Body of pancreas (tissue), 4 donors: ENCODE data around the gene MGAT5.

Experiments
- CTCF ChIP-seq, 7 experiments: fragments of 450-650 bp in 4 of 7; fragments of 200-600 bp in 3 of 7; sonication (generic) in 3 of 7; IDR thresholded peaks; one replicate each; pipeline ENCODE4 v1.5.1; 2016 to 2019; ENCODE audit warnings: antibody characterized with exemption in 7 of 7
- POLR2A ChIP-seq, 3 donors: fragments of 450-650 bp; IDR thresholded peaks; one replicate each; pipeline ENCODE4 v1.6.1; 2016; ENCODE audit warnings: antibody characterized with exemption in 3 of 3, mild to moderate bottlenecking in 2 of 3

DNA sequence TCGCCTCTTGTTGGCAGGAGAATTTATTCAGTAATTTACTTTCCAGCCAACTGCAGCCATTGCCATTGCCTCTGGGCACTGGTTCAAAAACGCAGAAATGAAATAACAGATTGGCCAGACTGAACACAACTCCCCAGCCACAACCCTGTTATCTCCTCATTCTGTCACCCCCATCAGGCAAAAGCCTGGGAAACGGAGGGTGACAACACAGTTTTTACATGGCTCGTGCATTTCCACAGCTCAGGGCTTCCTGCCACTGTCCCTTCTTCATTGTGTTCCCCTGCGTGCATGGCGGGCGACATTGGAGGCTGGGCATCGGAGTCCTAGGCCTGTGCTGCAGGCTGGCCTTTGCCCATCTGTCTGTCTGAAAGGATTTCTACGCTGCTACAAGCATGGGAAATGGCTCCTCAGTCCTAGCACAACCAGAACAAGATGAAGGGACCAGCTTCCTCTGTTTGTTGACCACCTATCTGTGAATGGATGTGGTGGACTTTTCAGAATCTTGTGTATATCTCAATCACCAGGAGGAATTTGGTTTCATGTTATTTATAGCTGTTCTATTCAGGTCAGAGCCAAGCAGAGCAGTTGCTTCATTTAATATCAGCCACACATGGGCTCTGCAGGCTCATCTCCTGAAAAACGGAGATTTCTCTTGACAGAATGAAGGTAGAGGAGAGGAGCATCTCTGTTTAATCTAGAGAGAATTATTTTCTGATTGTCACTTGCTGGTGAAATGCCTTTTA is 107.0 kb downstream of the MGAT5 start:
- no peak for TF ChIP-seq POLR2A (IDR thresholded peaks at IDR 0.05)
- TF ChIP-seq CTCF (IDR thresholded peaks at IDR 0.05): no peak
